ENCODE measurements around the gene ZNF419.
"Not testable (repeated sequence)": the region's sequence is repeated elsewhere in the genome, so short reads cannot be mapped to it uniquely, and the experiment has no call there.

Gene ZNF419

GRCh38 chr19:57487477-57488298 lies at the start of gene ZNF419:
ZNF419 (plus strand) TSS chr19:57487750; CDS start chr19:57487951, 201 bp downstream.
- DNase-seq (ENCODE audit: low read depth in 2 of 2, low spot score in 1 of 2), result peak; percentile 88 to 89

GRCh38 chr19:57437931-57438330 lies 49.6 kb upstream of the ZNF419 start:
- no peak for DNase-seq (ENCODE audit: low read depth in 2 of 2, low spot score in 1 of 2)

GRCh38 chr19:57438925-57439324 lies 48.6 kb upstream of the ZNF419 start:
- DNase-seq (ENCODE audit: low read depth in 2 of 2, low spot score in 1 of 2), result no peak

- no peak for DNase-seq (ENCODE audit: low read depth in 2 of 2, low spot score in 1 of 2)
These were observed 45.4 kb upstream of the ZNF419 start for GRCh38 chr19:57441979-57442752.

- DNase-seq (ENCODE audit: low read depth in 2 of 2, low spot score in 1 of 2), result no peak
These were observed 44.3 kb upstream of the ZNF419 start for GRCh38 chr19:57443121-57443696.

GRCh38 chr19:57452307-57452706 lies 35.2 kb upstream of the ZNF419 start:
- no peak for DNase-seq (ENCODE audit: low read depth in 2 of 2, low spot score in 1 of 2)

GRCh38 chr19:57465680-57466381 lies 21.7 kb upstream of the ZNF419 start:
- no peak for DNase-seq (ENCODE audit: low read depth in 2 of 2, low spot score in 1 of 2)

- DNase-seq (ENCODE audit: low read depth in 2 of 2, low spot score in 1 of 2), result no peak
These were observed 21.1 kb upstream of the ZNF419 start for GRCh38 chr19:57466489-57466888.

- DNase-seq (ENCODE audit: low read depth in 2 of 2, low spot score in 1 of 2), result no peak
These were observed 13.9 kb upstream of the ZNF419 start for GRCh38 chr19:57473646-57474045.

GRCh38 chr19:57477191-57478008 lies 10.2 kb upstream of the ZNF419 start, which contains the start of gene ZNF772:
ZNF772 (minus strand) TSS chr19:57477566; CDS start chr19:57477309, 257 bp downstream.
- peak; percentile 72 to 79 for DNase-seq (ENCODE audit: low read depth in 2 of 2, low spot score in 1 of 2)

GRCh38 chr19:57488299-57488644 lies 722 bp downstream of the ZNF419 start:
- DNase-seq (ENCODE audit: low read depth in 2 of 2, low spot score in 1 of 2), result not testable (repeated sequence)

GRCh38 chr19:57499332-57499679 lies 11.8 kb downstream of the ZNF419 start:
- DNase-seq (ENCODE audit: low read depth in 2 of 2, low spot score in 1 of 2), result not testable (repeated sequence)

- peak; percentile 92 to 93 for DNase-seq (ENCODE audit: low read depth in 2 of 2, low spot score in 1 of 2)
These were observed 12.3 kb downstream of the ZNF419 start, which contains the start of gene ZNF773 for GRCh38 chr19:57499680-57500395. ZNF773 (plus strand) TSS chr19:57499938; CDS start chr19:57500081, 143 bp downstream.

GRCh38 chr19:57500400-57500799 lies 12.8 kb downstream of the ZNF419 start:
- not testable (repeated sequence) for DNase-seq (ENCODE audit: low read depth in 2 of 2, low spot score in 1 of 2)

- no peak for DNase-seq (ENCODE audit: low read depth in 2 of 2, low spot score in 1 of 2)
These were observed 18.6 kb downstream of the ZNF419 start for GRCh38 chr19:57506163-57506562.

- DNase-seq (ENCODE audit: low read depth in 2 of 2, low spot score in 1 of 2), result no peak
These were observed 23.9 kb downstream of the ZNF419 start for GRCh38 chr19:57511484-57511883.

- no peak for DNase-seq (ENCODE audit: low read depth in 2 of 2, low spot score in 1 of 2)
These were observed 25.3 kb downstream of the ZNF419 start for GRCh38 chr19:57512845-57513244.

- no peak for DNase-seq (ENCODE audit: low read depth in 2 of 2, low spot score in 1 of 2)
These were observed 27.7 kb downstream of the ZNF419 start for GRCh38 chr19:57515255-57515654.

- not testable (repeated sequence) for DNase-seq (ENCODE audit: low read depth in 2 of 2, low spot score in 1 of 2)
These were observed 30.5 kb downstream of the ZNF419 start for GRCh38 chr19:57518021-57518420.

Measured in stimulated activated CD8-positive, alpha-beta memory T cell treated with anti-CD3 and anti-CD28 coated beads, Interleukin-4, amount 100 ng/mL, for 4 hours (primary cell).